ENCODE measurements around the gene TNRC6B. TPM values are rescaled to one million over a fixed set of nuclear protein-coding genes. Genes with fewer than 3 reads are reported as not detected.

TNRC6B gene
- total RNA-seq, 4 donors from 2014 or later, result 32.6 to 37.1 (median 36.7) TPM

GRCh38 chr22:40199852-40200251 lies 22.1 kb downstream of the TNRC6B start:
- no peak for TF ChIP-seq CTCF (IDR thresholded peaks at IDR 0.05; ENCODE audit: low read depth)

- no peak for TF ChIP-seq CTCF (IDR thresholded peaks at IDR 0.05; ENCODE audit: low read depth)
These were observed 23.2 kb downstream of the TNRC6B start for GRCh38 chr22:40200795-40201530.

GRCh38 chr22:40202225-40202944 lies 24.7 kb downstream of the TNRC6B start:
- no peak for TF ChIP-seq CTCF (IDR thresholded peaks at IDR 0.05; ENCODE audit: low read depth)

GRCh38 chr22:40203572-40203971 lies 25.8 kb downstream of the TNRC6B start:
- TF ChIP-seq CTCF (IDR thresholded peaks at IDR 0.05; ENCODE audit: low read depth), result no peak

GRCh38 chr22:40204321-40205116 lies 26.8 kb downstream of the TNRC6B start:
- TF ChIP-seq CTCF (IDR thresholded peaks at IDR 0.05; ENCODE audit: low read depth), result no peak

GRCh38 chr22:40206561-40206960 lies 28.8 kb downstream of the TNRC6B start:
- no peak for TF ChIP-seq CTCF (IDR thresholded peaks at IDR 0.05; ENCODE audit: low read depth)

GRCh38 chr22:40210818-40211217 lies 33.1 kb downstream of the TNRC6B start:
- no peak for TF ChIP-seq CTCF (IDR thresholded peaks at IDR 0.05; ENCODE audit: low read depth)
